Neutrophil (primary cell): Measurements from ENCODE around the gene LARGE1.

Experiments used
- H3K27ac ChIP-seq: fragments of 200-600 bp; sonication (generic); 2 replicates; pipeline ENCODE4 v1.5.1; 2016; ENCODE audit warnings: mild to moderate bottlenecking, moderate library complexity
- H3K27me3 ChIP-seq: fragments of 200-600 bp; sonication (generic); 2 replicates; pipeline ENCODE4 v1.6.0; 2016; ENCODE audit warnings: mild to moderate bottlenecking
- H3K36me3 ChIP-seq: fragments of 200-600 bp; sonication (generic); 2 replicates; pipeline ENCODE4 v1.5.1; 2017
- H3K4me1 ChIP-seq, 2 experiments: fragments of 200-600 bp in 1 of 2; sonication (generic) in 1 of 2; 1 replicate in 1 of 2; 2 replicates in 1 of 2; pipeline versions ENCODE4 v1.5.1 to v1.6.1; 2013 to 2016; ENCODE audit warnings: low read depth in 1 of 2, low read length in 1 of 2, mild to moderate bottlenecking in 1 of 2, moderate library complexity in 1 of 2; ENCODE audit not compliant: control insufficient read depth in 1 of 2, insufficient read depth in 1 of 2
- H3K4me3 ChIP-seq, 2 experiments: fragments of 200-600 bp in 1 of 2; sonication (generic) in 1 of 2; 1 replicate in 1 of 2; 2 replicates in 1 of 2; pipeline ENCODE4 v1.5.1; 2013 to 2016; ENCODE audit warnings: low read depth in 1 of 2, low read length in 1 of 2, mild to moderate bottlenecking in 1 of 2, moderate library complexity in 1 of 2
- H3K9me3 ChIP-seq: fragments of 200-600 bp; sonication (generic); 2 replicates; pipeline ENCODE4 v1.5.1; 2016
- CTCF ChIP-seq: fragments of 200-600 bp; sonication (generic); IDR thresholded peaks from 2 replicates; pipeline ENCODE4 v1.5.1; 2016; ENCODE audit warnings: antibody characterized with exemption

LARGE1 gene

GRCh38 chr22:33835265-33835664 is 85.0 kb downstream of the LARGE1 start:
- no peak for TF ChIP-seq CTCF
- H3K4me1 ChIP-seq, result no peaks in the 10 kb centered on the region
- no peak overlapping the region for H3K4me3 ChIP-seq
- H3K9me3 ChIP-seq, result no peaks in the 10 kb centered on the region
- H3K36me3 ChIP-seq, result no peaks in the 10 kb centered on the region
- no peaks in the 10 kb centered on the region for H3K27me3 ChIP-seq
- no peak overlapping the region for H3K27ac ChIP-seq

GRCh38 chr22:33832558-33833151 is 87.6 kb downstream of the LARGE1 start:
- no peak overlapping the region for H3K27ac ChIP-seq
- H3K27me3 ChIP-seq, result no peaks in the 10 kb centered on the region
- TF ChIP-seq CTCF, result no peak
- no peaks in the 10 kb centered on the region for H3K4me1 ChIP-seq
- H3K36me3 ChIP-seq, result no peaks in the 10 kb centered on the region
- H3K4me3 ChIP-seq, result no peak overlapping the region
- no peaks in the 10 kb centered on the region for H3K9me3 ChIP-seq

- Histone ChIP-seq H3K36me3 (no peaks in the 10 kb centered on the region), H3K9me3 (no peaks in the 10 kb centered on the region), H3K27ac (no peak overlapping the region), H3K4me1 (no peaks in the 10 kb centered on the region), H3K27me3 (no peaks in the 10 kb centered on the region), H3K4me3 (no peak overlapping the region)
- no peak for TF ChIP-seq CTCF
These were observed 88.6 kb downstream of the LARGE1 start for GRCh38 chr22:33831651-33832050.

GRCh38 chr22:33831207-33831606 is 89.1 kb downstream of the LARGE1 start:
- Histone ChIP-seq H3K27me3 (no peaks in the 10 kb centered on the region), H3K4me3 (no peak overlapping the region), H3K4me1 (no peaks in the 10 kb centered on the region), H3K27ac (no peak overlapping the region), H3K36me3 (no peaks in the 10 kb centered on the region), H3K9me3 (no peaks in the 10 kb centered on the region)
- no peak for TF ChIP-seq CTCF

- no peak overlapping the region for H3K4me3 ChIP-seq
- no peak for TF ChIP-seq CTCF
- H3K27ac ChIP-seq, result no peak overlapping the region
- no peaks in the 10 kb centered on the region for H3K4me1 ChIP-seq
- H3K36me3 ChIP-seq, result no peaks in the 10 kb centered on the region
- H3K27me3 ChIP-seq, result no peaks in the 10 kb centered on the region
- no peaks in the 10 kb centered on the region for H3K9me3 ChIP-seq
These were observed 90.6 kb downstream of the LARGE1 start for GRCh38 chr22:33829546-33830280.
